GM21381 (cell line): ENCODE results near the gene OGG1.
"Not testable (repeated sequence)": the region's sequence is repeated elsewhere in the genome, so short reads cannot be mapped to it uniquely, and the experiment has no call there.

Source experiments
- ATAC-seq: cut with Tn5 transposase; IDR thresholded peaks from one replicate; pipeline ENCODE4 v1.9.1; 2021; ENCODE audit warnings: mild to moderate bottlenecking, moderate library complexity; ENCODE audit not compliant: unreplicated experiment

OGG1 gene

GRCh38 chr3:9760779-9761505, 11.2 kb downstream of the OGG1 start:
- ATAC-seq: no peak

GRCh38 chr3:9761919-9762318, 12.2 kb downstream of the OGG1 start:
- ATAC-seq: no peak

- no peak for ATAC-seq
Measured at GRCh38 chr3:9762871-9763270, 13.1 kb downstream of the OGG1 start.

GRCh38 chr3:9765865-9766264, 16.1 kb downstream of the OGG1 start:
- no peak for ATAC-seq

GRCh38 chr3:9767418-9767817, 17.7 kb downstream of the OGG1 start:
- no peak for ATAC-seq

GRCh38 chr3:9768141-9768775, 18.5 kb downstream of the OGG1 start:
- ATAC-seq: no peak

GRCh38 chr3:9769012-9769411, 19.3 kb downstream of the OGG1 start:
- no peak for ATAC-seq

GRCh38 chr3:9769426-9770275, 19.9 kb downstream of the OGG1 start, which contains the start of gene CAMK1:
Gene CAMK1 (minus strand): TSS chr3:9769947. CDS start chr3:9767749, 2,198 bp downstream.
- ATAC-seq: no peak

GRCh38 chr3:9770276-9770812, 20.6 kb downstream of the OGG1 start:
- ATAC-seq: no peak

GRCh38 chr3:9771007-9771406, 21.3 kb downstream of the OGG1 start:
- not testable (repeated sequence) for ATAC-seq

- ATAC-seq: no peak
Measured at GRCh38 chr3:9776896-9777693, 27.3 kb downstream of the OGG1 start.

- ATAC-seq: no peak
Measured at GRCh38 chr3:9777694-9778021, 27.9 kb downstream of the OGG1 start.

GRCh38 chr3:9778143-9779074, 28.7 kb downstream of the OGG1 start:
- no peak for ATAC-seq

GRCh38 chr3:9779075-9779593, 29.4 kb downstream of the OGG1 start:
- no peak for ATAC-seq

- peak; percentile 55 for ATAC-seq
Measured at GRCh38 chr3:9779721-9780457, 30.1 kb downstream of the OGG1 start.

- no peak for ATAC-seq
Measured at GRCh38 chr3:9780458-9780812, 30.7 kb downstream of the OGG1 start.

- no peak for ATAC-seq
Measured at GRCh38 chr3:9780910-9781309, 31.2 kb downstream of the OGG1 start.

- ATAC-seq: no peak
Measured at GRCh38 chr3:9781551-9781950, 31.8 kb downstream of the OGG1 start.
